Keratinocyte (primary cell): Measurements from ENCODE around the gene TSPAN7.

Source experiments
- EZH2 ChIP-seq: IDR thresholded peaks from one replicate; pipeline ENCODE4 v1.6.1; 2012; ENCODE audit warnings: inconsistent platforms, mild to moderate bottlenecking, low read length, moderate library complexity
- TF ChIP-seq, protein P1 (sequence below), 3 experiments: IDR thresholded peaks in 1 of 3; conservative IDR thresholded peaks in 1 of 3; optimal IDR thresholded peaks in 1 of 3; 2 replicates in 2 of 3; 3 replicates in 1 of 3; pipeline versions ENCODE3 to v1.5.1; 2011; ENCODE audit warnings: low read length in 3 of 3, mild to moderate bottlenecking in 3 of 3, moderate library complexity in 2 of 3, control low read depth in 1 of 3, inconsistent platforms in 1 of 3; ENCODE audit not compliant: insufficient read depth in 2 of 3; ENCODE audit errors: extremely low read depth in 1 of 3

DNA sequence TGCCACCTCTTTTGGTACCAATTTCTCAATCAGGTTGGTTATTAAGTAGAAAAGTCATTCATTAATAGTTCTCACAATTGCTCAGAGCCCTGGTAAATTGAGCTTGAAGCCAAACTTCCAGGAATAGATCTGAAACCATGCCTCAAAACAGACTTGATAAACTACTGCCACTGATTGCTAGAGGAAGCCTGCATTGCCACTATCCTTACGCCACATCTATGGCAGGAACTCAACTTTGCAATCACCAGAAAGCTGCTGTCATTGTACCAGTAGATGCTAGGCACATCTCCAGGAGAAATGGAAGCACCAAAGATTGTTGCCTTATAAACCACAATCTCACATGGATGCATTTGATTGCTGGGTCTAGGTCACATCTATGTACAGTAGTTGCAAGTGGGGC, 21.6 kb upstream of the TSPAN7 start:
- TF ChIP-seq, protein P1, sequence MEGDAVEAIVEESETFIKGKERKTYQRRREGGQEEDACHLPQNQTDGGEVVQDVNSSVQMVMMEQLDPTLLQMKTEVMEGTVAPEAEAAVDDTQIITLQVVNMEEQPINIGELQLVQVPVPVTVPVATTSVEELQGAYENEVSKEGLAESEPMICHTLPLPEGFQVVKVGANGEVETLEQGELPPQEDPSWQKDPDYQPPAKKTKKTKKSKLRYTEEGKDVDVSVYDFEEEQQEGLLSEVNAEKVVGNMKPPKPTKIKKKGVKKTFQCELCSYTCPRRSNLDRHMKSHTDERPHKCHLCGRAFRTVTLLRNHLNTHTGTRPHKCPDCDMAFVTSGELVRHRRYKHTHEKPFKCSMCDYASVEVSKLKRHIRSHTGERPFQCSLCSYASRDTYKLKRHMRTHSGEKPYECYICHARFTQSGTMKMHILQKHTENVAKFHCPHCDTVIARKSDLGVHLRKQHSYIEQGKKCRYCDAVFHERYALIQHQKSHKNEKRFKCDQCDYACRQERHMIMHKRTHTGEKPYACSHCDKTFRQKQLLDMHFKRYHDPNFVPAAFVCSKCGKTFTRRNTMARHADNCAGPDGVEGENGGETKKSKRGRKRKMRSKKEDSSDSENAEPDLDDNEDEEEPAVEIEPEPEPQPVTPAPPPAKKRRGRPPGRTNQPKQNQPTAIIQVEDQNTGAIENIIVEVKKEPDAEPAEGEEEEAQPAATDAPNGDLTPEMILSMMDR (optimal IDR thresholded peaks at IDR 0.05 in 1 of 3, IDR thresholded peaks at IDR 0.05 in 1 of 3, conservative IDR thresholded peaks at IDR 0.05 in 1 of 3; ENCODE audit: extremely low read depth in 1 of 3, insufficient read depth in 2 of 3, low read length in 3 of 3) = no peak
- no peak for TF ChIP-seq EZH2
